Osteoblast (primary cell): Measurements from ENCODE around the gene GPR155. TPM values are rescaled to one million over a fixed set of nuclear protein-coding genes. Genes with fewer than 3 reads are reported as not detected.

Experiments used
- DNase-seq: peaks from one replicate; pipeline ENCODE4 v3.0.0; 2011; ENCODE audit warnings: low spot score, mixed read lengths; ENCODE audit not compliant: insufficient read length; ENCODE audit errors: missing footprints
- H2AFZ ChIP-seq: 2 replicates; pipeline ENCODE4 v1.6.0; 2011; ENCODE audit warnings: mild to moderate bottlenecking, low read length
- H3K27ac ChIP-seq: 2 replicates; pipeline ENCODE4 v1.5.1; 2011; ENCODE audit warnings: mild to moderate bottlenecking, low read depth, low read length, moderate library complexity
- H3K27me3 ChIP-seq: 2 replicates; pipeline ENCODE4 v1.6.0; 2012; ENCODE audit warnings: mild to moderate bottlenecking, control low read depth, inconsistent platforms, low read length, moderate library complexity; ENCODE audit not compliant: insufficient read depth
- H3K36me3 ChIP-seq: 2 replicates; pipeline ENCODE4 v1.5.1; 2011; ENCODE audit warnings: mild to moderate bottlenecking, low read length, control low read depth, moderate library complexity; ENCODE audit not compliant: insufficient read depth
- H3K4me1 ChIP-seq: 2 replicates; pipeline ENCODE4 v1.5.1; 2011; ENCODE audit warnings: mild to moderate bottlenecking, low read length, control low read depth, moderate library complexity; ENCODE audit not compliant: insufficient read depth
- H3K4me2 ChIP-seq: 2 replicates; pipeline ENCODE4 v1.6.0; 2011; ENCODE audit warnings: mild to moderate bottlenecking, low read length; ENCODE audit not compliant: insufficient read depth
- H3K4me3 ChIP-seq: fragments of 200-600 bp; sonication (generic); 3 replicates; pipeline ENCODE4 v1.5.1; 2012; ENCODE audit warnings: mild to moderate bottlenecking, low read length, inconsistent platforms; ENCODE audit not compliant: insufficient read depth
- H3K79me2 ChIP-seq: 2 replicates; pipeline ENCODE4 v1.6.0; 2012; ENCODE audit warnings: mild to moderate bottlenecking, low read length, control low read depth, inconsistent platforms; ENCODE audit not compliant: insufficient read depth
- H3K9me3 ChIP-seq: 2 replicates; pipeline ENCODE4 v1.5.1; 2011; ENCODE audit warnings: low read depth, low read length, control low read depth
- H4K20me1 ChIP-seq: 2 replicates; pipeline ENCODE4 v1.6.0; 2012; ENCODE audit warnings: mild to moderate bottlenecking, low read length, control low read depth; ENCODE audit not compliant: insufficient read depth
- CTCF ChIP-seq: IDR thresholded peaks from 2 replicates; pipeline ENCODE4 v1.5.1; 2011; ENCODE audit warnings: mild to moderate bottlenecking, low read depth, low read length, moderate library complexity; ENCODE audit errors: extremely low read depth
- total RNA-seq: library from RNA; depleted of rRNA; stranded (reverse); fragments of >200 nt; gene quantifications from 2 replicates; pipeline ENCODE4 v1.2.3, GENCODE V29; 2012

GPR155 gene
- total RNA-seq, 1 donor, result 4.3 TPM

GRCh38 chr2:174477759-174478158 is 9.1 kb downstream of the GPR155 start:
- no peak overlapping the region for H3K4me2 ChIP-seq
- no peaks in the 10 kb centered on the region for H4K20me1 ChIP-seq
- H3K36me3 ChIP-seq, result no peaks in the 10 kb centered on the region
- TF ChIP-seq CTCF, result no peak
- peaks cover 6% of the 10 kb centered on the region for H3K4me1 ChIP-seq
- no peak overlapping the region for H3K27ac ChIP-seq
- H3K79me2 ChIP-seq, result no peaks in the 10 kb centered on the region
- no peaks in the 10 kb centered on the region for H3K9me3 ChIP-seq
- no peak overlapping the region for H3K4me3 ChIP-seq
- DNase-seq, result no peak
- no peak overlapping the region for H2AFZ ChIP-seq
- no peaks in the 10 kb centered on the region for H3K27me3 ChIP-seq

- Histone ChIP-seq H3K4me3 (no peak overlapping the region), H3K4me2 (no peak overlapping the region), H2AFZ (peak overlapping the region; percentile 32)
Observed at GRCh38 chr2:174473796-174474195, 13.0 kb downstream of the GPR155 start.

GRCh38 chr2:174465327-174465726 is 21.5 kb downstream of the GPR155 start:
- no peak for TF ChIP-seq CTCF
- Histone ChIP-seq H3K36me3 (no peaks in the 10 kb centered on the region), H3K27ac (no peak overlapping the region), H3K9me3 (no peaks in the 10 kb centered on the region), H3K79me2 (no peaks in the 10 kb centered on the region), H2AFZ (no peak overlapping the region), H3K27me3 (no peaks in the 10 kb centered on the region), H3K4me3 (no peak overlapping the region), H4K20me1 (no peaks in the 10 kb centered on the region), H3K4me1 (no peaks in the 10 kb centered on the region), H3K4me2 (no peak overlapping the region)
- no peak for DNase-seq

More at GRCh38 chr2:174473796-174474195, 13.0 kb downstream of the GPR155 start:
- TF ChIP-seq CTCF, result no peak
- H3K27me3 ChIP-seq, result no peaks in the 10 kb centered on the region
- H4K20me1 ChIP-seq, result no peaks in the 10 kb centered on the region
- no peaks in the 10 kb centered on the region for H3K79me2 ChIP-seq
- H3K9me3 ChIP-seq, result no peaks in the 10 kb centered on the region
- H3K27ac ChIP-seq, result no peak overlapping the region
- no peak for DNase-seq
- no peaks in the 10 kb centered on the region for H3K36me3 ChIP-seq
- peaks cover 6% of the 10 kb centered on the region for H3K4me1 ChIP-seq

GRCh38 chr2:174461221-174461620 is 25.6 kb downstream of the GPR155 start:
- Histone ChIP-seq H3K27ac (no peak overlapping the region), H4K20me1 (no peaks in the 10 kb centered on the region), H3K27me3 (no peaks in the 10 kb centered on the region), H3K4me3 (no peak overlapping the region), H3K4me2 (no peak overlapping the region), H3K9me3 (no peaks in the 10 kb centered on the region), H2AFZ (no peak overlapping the region), H3K36me3 (no peaks in the 10 kb centered on the region), H3K4me1 (no peaks in the 10 kb centered on the region), H3K79me2 (no peaks in the 10 kb centered on the region)
- TF ChIP-seq CTCF, result no peak
- no peak for DNase-seq
